Loucy (cell line): ENCODE data around the gene NDUFS4.

Experiments
- H2AFZ ChIP-seq: fragments of 200-600 bp; sonication (generic); 2 replicates; pipeline ENCODE4 v1.6.0; 2016; ENCODE audit warnings: antibody characterized with exemption, mild to moderate bottlenecking, low read length, moderate library complexity
- H3F3A ChIP-seq: fragments of 200-600 bp; 2 replicates; pipeline ENCODE4 v1.6.0; 2016; ENCODE audit warnings: antibody characterized with exemption, low read depth, mild to moderate bottlenecking
- H3K27me3 ChIP-seq: fragments of 200-600 bp; sonication (generic); 2 replicates; pipeline ENCODE4 v1.6.1; 2014; ENCODE audit warnings: low read length, mild to moderate bottlenecking; ENCODE audit not compliant: insufficient read depth, poor library complexity, severe bottlenecking
- H3K36me3 ChIP-seq: fragments of 200-600 bp; sonication (generic); 2 replicates; pipeline ENCODE4 v1.6.1; 2016; ENCODE audit warnings: low read length; ENCODE audit not compliant: insufficient read depth
- H3K4me1 ChIP-seq: fragments of 200-600 bp; sonication (generic); 2 replicates; pipeline ENCODE4 v1.5.1; 2014; ENCODE audit warnings: low read length, mild to moderate bottlenecking; ENCODE audit not compliant: insufficient read depth, poor library complexity, severe bottlenecking
- H3K4me2 ChIP-seq: fragments of 200-600 bp; sonication (generic); 2 replicates; pipeline ENCODE4 v1.6.0; 2014; ENCODE audit warnings: antibody characterized with exemption, low read length, low read depth, mild to moderate bottlenecking; ENCODE audit not compliant: poor library complexity, severe bottlenecking
- H3K4me3 ChIP-seq: fragments of 200-600 bp; sonication (generic); 2 replicates; pipeline ENCODE4 v1.5.1; 2014; ENCODE audit warnings: low read length, mild to moderate bottlenecking, mixed read lengths; ENCODE audit not compliant: poor library complexity, severe bottlenecking
- H3K79me2 ChIP-seq: fragments of 200-600 bp; sonication (generic); 2 replicates; pipeline ENCODE4 v1.6.1; 2014; ENCODE audit warnings: low read length; ENCODE audit not compliant: insufficient read depth
- H3K9ac ChIP-seq: fragments of 200-600 bp; sonication (generic); 2 replicates; pipeline ENCODE4 v1.6.0; 2014; ENCODE audit warnings: mild to moderate bottlenecking, low read depth, low read length, moderate library complexity; ENCODE audit not compliant: poor library complexity, severe bottlenecking
- H3K9me2 ChIP-seq: fragments of 200-600 bp; sonication (generic); replicated peaks from 2 replicates; pipeline ENCODE4 v1.6.1; 2016; ENCODE audit warnings: low read depth, low read length, mixed read lengths
- H3K9me3 ChIP-seq: fragments of 200-600 bp; sonication (generic); 2 replicates; pipeline ENCODE4 v1.6.1; 2014; ENCODE audit warnings: mild to moderate bottlenecking, antibody characterized with exemption, low read length, low read depth; ENCODE audit not compliant: insufficient read depth
- H4K20me1 ChIP-seq: fragments of 200-600 bp; sonication (generic); 2 replicates; pipeline ENCODE4 v1.6.0; 2014; ENCODE audit warnings: antibody characterized with exemption, low read length, mild to moderate bottlenecking; ENCODE audit not compliant: insufficient read depth, poor library complexity, severe bottlenecking
- CTCF ChIP-seq: fragments of 200-600 bp; sonication (generic); conservative IDR thresholded peaks from 2 replicates; pipeline ENCODE4 v1.5.1; 2014; ENCODE audit warnings: mild to moderate bottlenecking, antibody characterized with exemption, low read length
- EZH2phosphoT487 ChIP-seq: fragments of 200-600 bp; IDR thresholded peaks from 2 replicates; pipeline ENCODE4 v1.6.1; 2018; ENCODE audit warnings: antibody characterized with exemption, mild to moderate bottlenecking, moderate library complexity, borderline replicate concordance

The NDUFS4 gene

GRCh38 chr5:53576674-53577073 lies 16.2 kb downstream of the NDUFS4 start:
- no peak overlapping the region for H2AFZ ChIP-seq
- H3K27me3 ChIP-seq, result no peaks in the 10 kb centered on the region
- peaks cover 97% of the 10 kb centered on the region for H3K79me2 ChIP-seq
- H3K4me1 ChIP-seq, result no peaks in the 10 kb centered on the region
- H3K9ac ChIP-seq, result no peak overlapping the region
- TF ChIP-seq CTCF (no peak), EZH2phosphoT487 (no peak)
- H3K4me3 ChIP-seq, result no peak overlapping the region
- H3K4me2 ChIP-seq, result no peak overlapping the region
- H3K9me2 ChIP-seq, result no peaks in the 10 kb centered on the region
- H4K20me1 ChIP-seq, result peaks cover 35% of the 10 kb centered on the region
- H3K9me3 ChIP-seq, result no peaks in the 10 kb centered on the region
- H3F3A ChIP-seq, result no peaks in the 10 kb centered on the region
- H3K36me3 ChIP-seq, result no peaks in the 10 kb centered on the region; the same call in 1 of the 2 replicates

- Histone ChIP-seq H3K9me3 (no peaks in the 10 kb centered on the region), H3K9ac (no peak overlapping the region), H2AFZ (no peak overlapping the region), H3K4me3 (no peak overlapping the region), H3K36me3 (no peaks in the 10 kb centered on the region; the same call in 1 of the 2 replicates), H3F3A (no peaks in the 10 kb centered on the region), H3K4me1 (no peaks in the 10 kb centered on the region), H4K20me1 (peaks cover 39% of the 10 kb centered on the region), H3K4me2 (no peak overlapping the region), H3K9me2 (no peaks in the 10 kb centered on the region), H3K79me2 (peaks cover 94% of the 10 kb centered on the region), H3K27me3 (no peaks in the 10 kb centered on the region)
- TF ChIP-seq CTCF (no peak), EZH2phosphoT487 (no peak)
These were observed 18.4 kb downstream of the NDUFS4 start for GRCh38 chr5:53578854-53579253.

- Histone ChIP-seq H3K9ac (no peak overlapping the region), H3K4me3 (no peak overlapping the region), H3K4me1 (no peaks in the 10 kb centered on the region), H2AFZ (no peak overlapping the region), H3K36me3 (no peaks in the 10 kb centered on the region; the same call in 1 of the 2 replicates), H3K27me3 (no peaks in the 10 kb centered on the region), H3K79me2 (peaks cover 96% of the 10 kb centered on the region), H3K4me2 (no peak overlapping the region), H4K20me1 (peaks cover 27% of the 10 kb centered on the region), H3K9me2 (no peaks in the 10 kb centered on the region), H3K9me3 (no peaks in the 10 kb centered on the region), H3F3A (no peaks in the 10 kb centered on the region)
- TF ChIP-seq EZH2phosphoT487, result no peak
- TF ChIP-seq CTCF, result no peak
These were observed 20.1 kb downstream of the NDUFS4 start for GRCh38 chr5:53580547-53580946.
